ENCODE measurements around the gene MAGEA6.
"Not testable (repeated sequence)": the region's sequence is repeated elsewhere in the genome, so short reads cannot be mapped to it uniquely, and the experiment has no call there.

Gene MAGEA6

DNA sequence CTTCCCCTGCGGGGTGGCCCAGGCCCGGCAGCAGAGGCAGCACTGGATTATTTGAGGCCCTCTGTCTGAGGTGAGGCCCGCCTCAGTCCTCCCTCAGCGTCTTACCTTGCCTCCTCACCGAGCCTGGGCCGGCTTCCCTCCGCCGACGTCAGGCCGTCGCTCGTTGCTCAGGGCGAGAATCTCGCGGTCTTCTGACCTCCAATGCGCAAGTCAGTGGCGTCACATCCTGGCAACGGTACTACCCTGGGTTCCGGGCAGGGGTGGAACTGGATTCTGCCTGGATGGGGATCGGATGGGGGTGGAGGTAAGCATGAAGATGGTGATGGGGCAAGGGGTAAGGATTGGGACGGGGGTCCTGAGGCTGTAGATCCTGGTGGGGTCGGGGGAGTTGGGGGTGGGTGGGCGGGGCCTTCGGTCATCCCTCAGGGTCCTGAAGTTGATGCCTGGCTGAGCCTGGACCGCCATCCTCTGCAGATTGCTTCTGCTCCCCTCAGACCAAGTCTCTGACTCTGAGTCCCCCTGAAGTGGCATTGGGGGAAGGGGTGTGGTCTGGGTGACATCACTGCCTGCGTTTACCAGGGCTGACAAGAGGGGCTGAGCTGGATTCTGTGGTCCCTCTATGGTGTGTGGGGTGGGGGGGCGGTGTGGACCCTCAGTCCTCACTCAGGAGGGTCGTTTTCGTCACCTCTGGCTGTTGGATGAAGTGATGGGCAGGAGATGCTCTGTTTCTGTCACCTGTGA is at the start of gene MAGEA6:
Gene MAGEA6 (minus strand): TSS at position 141 of the 741 bp plus-strand sequence. CDS start 2,039 bp downstream, outside the sequence.
- not testable (repeated sequence) for DNase-seq

DNA sequence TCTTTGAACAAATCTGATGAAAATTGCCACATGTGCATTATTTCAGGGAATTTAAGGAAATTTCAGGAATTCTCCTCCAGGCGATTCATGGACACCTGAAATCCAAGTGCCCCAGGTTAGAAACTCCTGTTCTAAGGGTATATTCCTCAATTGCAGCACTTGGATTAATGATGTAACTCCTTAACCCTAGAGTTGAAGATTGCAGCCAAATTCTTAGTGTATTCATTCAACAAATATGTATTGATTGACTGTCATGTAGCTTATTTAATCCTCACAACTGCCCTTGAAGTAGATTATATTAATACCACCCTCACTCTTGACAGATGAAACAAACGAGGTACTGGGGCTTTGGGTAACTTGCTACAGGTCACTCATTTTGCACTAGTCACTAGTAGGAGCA is 49.8 kb upstream of the MAGEA6 start:
- no peak for DNase-seq

- DNase-seq, result no peak
These were observed 48.9 kb upstream of the MAGEA6 start for GRCh38 chrX:152818356-152818755.

- DNase-seq, result no peak
These were observed 47.7 kb upstream of the MAGEA6 start for GRCh38 chrX:152817078-152817764.

- no peak for DNase-seq
These were observed 44.6 kb upstream of the MAGEA6 start for GRCh38 chrX:152814048-152814447.

- DNase-seq, result no peak
These were observed 43.7 kb upstream of the MAGEA6 start for GRCh38 chrX:152813206-152813605.

DNA sequence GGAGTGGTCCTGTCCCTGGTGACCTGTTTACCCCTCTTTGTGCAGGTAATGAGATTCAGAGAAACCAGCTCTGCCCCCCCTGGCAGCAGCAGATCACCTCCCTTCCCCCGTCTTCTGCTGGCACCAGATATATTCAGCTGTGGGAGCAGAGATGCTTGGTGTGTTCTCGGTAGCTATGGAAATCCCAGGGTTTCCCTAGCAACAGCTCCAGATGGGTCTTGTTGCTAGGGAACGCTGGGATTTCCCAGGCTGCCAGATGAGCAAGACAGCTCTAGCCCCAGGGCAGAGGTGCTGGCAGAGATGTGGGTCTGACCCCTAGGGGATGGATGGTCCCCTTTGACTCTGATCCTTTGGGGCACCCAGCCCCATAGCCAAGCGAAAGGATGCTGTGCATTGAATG is 40.9 kb upstream of the MAGEA6 start:
- no peak for DNase-seq

DNA sequence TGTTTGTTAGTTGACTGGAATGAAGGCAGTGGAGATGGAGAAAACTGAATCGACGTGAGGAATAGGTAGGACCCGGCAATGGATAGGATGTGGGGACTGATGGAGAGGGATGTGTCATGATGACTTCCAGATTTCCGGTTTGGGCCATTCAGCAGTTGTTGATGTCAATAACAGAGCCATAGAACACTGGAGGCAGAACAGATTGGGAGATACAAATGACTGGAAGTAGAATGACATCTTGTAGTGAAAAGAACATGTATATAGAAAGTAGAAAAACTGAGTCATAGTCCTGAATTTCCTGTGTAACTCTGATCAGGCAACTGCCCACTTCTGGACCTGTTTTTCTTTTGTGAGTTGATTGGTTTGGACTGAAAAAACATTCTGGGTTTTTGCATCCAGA is 36.5 kb upstream of the MAGEA6 start:
- DNase-seq, result no peak

- DNase-seq, result no peak
These were observed 29.5 kb upstream of the MAGEA6 start for GRCh38 chrX:152798945-152799344.

DNA sequence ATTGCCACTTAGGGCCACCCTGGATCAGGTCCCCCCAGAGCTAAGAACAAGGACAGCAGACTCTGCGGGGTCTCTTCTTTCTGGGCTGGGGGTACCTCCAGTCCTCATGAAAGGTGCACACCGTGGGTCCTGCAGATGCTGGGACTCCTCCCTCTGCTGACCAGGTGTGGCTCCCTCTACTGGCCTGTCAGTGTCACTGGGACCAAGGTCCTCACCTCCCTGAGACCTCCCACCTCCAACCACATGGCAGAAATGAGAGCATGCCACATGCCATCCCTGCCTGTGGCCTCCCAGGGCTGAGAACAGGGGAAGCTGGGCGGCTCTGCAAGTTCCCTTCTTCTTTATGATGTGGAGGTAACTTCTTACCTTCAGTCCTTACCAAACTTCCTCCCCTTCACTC is 17.6 kb upstream of the MAGEA6 start:
- DNase-seq, result not testable (repeated sequence)

GRCh38 chrX:152766562-152766961 is 2.9 kb downstream of the MAGEA6 start:
- not testable (repeated sequence) for DNase-seq

- DNase-seq, result not testable (repeated sequence)
These were observed 7.9 kb downstream of the MAGEA6 start for GRCh38 chrX:152761582-152761981.

- not testable (repeated sequence) for DNase-seq
These were observed 9.9 kb downstream of the MAGEA6 start for GRCh38 chrX:152759544-152759943.

- not testable (repeated sequence) for DNase-seq
These were observed 10.6 kb downstream of the MAGEA6 start, which contains the start of gene CSAG3 for GRCh38 chrX:152758918-152759317. Gene CSAG3, plus strand, starts transcription at chrX:152759218.

DNA sequence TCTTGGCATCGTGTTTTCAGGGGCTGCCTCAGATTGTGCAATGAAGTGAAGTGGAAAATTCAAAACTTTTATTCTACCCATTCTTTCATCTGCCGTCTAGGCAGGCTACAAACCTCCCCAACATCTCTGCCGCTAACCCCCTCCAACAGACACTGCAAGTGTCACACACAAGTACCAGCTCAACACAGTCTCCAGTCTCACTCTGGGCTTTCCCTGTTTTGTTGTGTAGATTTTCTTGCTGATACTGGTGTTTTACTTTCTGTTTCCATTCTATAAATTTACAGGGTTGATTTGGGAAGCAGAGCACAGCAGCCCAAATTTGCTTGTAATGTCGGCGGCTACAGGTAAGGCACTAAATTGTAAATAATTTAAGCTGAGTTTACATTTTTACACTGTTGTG is 14.6 kb downstream of the MAGEA6 start:
- DNase-seq, result not testable (repeated sequence)

GRCh38 chrX:152753686-152754650 is 15.5 kb downstream of the MAGEA6 start, which contains the start of gene MAGEA2:
Gene MAGEA2, minus strand, starts transcription at chrX:152753842. Its CDS starts 2,479 bp downstream, at chrX:152751363.
- DNase-seq, result not testable (repeated sequence)

DNA sequence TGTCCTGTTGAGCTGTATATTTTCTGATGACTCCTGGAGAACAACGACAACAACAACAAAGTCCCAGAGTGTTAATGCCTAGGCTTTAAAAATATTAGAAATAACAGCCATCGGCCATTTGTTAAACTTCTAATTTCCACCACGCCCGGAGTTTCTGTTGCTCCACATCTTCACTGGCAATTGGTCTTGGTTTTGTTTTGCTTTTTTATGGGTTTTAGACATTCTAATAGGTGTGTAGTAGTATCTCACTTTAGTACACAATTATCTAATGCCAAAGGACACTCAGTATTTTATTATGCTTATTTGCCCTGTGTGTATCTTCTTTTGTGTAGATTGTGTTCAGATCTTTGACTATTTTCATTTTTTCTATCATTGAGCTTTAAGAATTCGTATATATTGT is 30.9 kb downstream of the MAGEA6 start:
- DNase-seq, result no peak

DNA sequence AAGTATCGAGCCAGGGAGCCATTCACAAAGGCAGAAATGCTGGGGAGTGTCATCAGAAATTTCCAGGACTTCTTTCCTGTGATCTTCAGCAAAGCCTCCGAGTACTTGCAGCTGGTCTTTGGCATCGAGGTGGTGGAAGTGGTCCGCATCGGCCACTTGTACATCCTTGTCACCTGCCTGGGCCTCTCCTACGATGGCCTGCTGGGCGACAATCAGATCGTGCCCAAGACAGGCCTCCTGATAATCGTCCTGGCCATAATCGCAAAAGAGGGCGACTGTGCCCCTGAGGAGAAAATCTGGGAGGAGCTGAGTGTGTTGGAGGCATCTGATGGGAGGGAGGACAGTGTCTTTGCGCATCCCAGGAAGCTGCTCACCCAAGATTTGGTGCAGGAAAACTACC is 33.0 kb downstream of the MAGEA6 start:
- not testable (repeated sequence) for DNase-seq

GRCh38 chrX:152735860-152736511 is 33.5 kb downstream of the MAGEA6 start:
- DNase-seq, result no peak

DNA sequence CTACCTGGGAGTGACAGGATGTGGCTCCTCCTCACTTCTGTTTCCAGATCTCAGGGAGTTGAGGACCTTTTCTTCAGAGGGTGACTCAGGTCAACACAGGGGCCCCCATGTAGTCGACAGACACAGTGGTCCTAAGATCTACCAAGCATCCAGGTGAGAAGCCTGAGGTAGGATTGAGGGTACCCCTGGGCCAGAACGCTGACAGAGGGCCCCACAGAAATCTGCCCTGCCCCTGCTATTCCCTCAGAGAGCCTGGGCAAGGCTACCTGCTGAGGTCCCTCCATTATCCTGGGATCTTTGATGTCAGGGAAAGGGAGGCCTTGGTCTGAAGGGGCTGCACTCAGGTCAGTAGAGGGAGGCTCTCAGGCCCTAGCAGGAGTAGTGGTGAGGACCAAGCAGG is 34.4 kb downstream of the MAGEA6 start:
- no peak for DNase-seq

DNA sequence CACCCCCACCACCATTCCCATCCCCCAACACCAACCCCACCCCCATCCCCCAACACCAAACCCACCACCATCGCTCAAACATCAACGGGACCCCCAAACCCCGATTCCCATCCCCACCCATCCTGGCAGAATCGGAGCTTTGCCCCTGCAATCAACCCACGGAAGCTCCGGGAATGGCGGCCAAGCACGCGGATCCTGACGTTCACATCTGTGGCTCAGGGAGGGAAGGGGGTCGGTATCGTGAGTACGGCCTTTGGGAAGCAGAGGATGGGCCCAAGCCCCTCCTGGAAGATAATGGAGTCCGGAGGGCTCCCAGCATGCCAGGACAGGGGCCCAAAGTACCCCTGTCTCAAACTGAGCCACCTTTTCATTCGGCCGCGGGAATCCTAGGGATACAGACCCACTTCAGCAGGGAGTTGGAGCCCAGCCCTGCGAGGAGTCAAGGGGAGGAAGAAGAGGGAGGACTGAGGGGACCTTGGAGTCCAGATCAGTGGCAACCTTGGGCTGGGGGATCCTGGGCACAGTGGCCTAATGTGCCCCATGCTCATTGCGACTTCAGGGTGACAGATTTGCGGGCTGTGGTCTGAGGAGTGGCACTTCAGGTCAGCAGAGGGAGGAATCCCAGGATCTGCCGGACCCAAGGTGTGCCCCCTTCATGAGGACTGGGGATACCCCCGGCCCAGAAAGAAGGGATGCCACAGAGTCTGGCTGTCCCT is 35.2 kb downstream of the MAGEA6 start:
- DNase-seq, result not testable (repeated sequence)
